ENCODE data around the gene UBE4B.

GRCh38 chr1:10186331-10187025 lies 153.7 kb downstream of the UBE4B start:
- TF ChIP-seq CTCF (IDR thresholded peaks at IDR 0.05) (no peak), POLR2A (IDR thresholded peaks at IDR 0.05) (no peak)

Measured in sigmoid colon (tissue), 3 donors.